ENCODE measurements around the gene PKDREJ.

GRCh38 chr22:46239261-46240048 lies 23.7 kb downstream of the PKDREJ start:
- no peak for TF ChIP-seq CTCF (IDR thresholded peaks at IDR 0.05)
- TF ChIP-seq ZFX (IDR thresholded peaks at IDR 0.05; ENCODE audit: borderline replicate concordance): no peak

All from 22Rv1 (cell line).